GM18861 (cell line): ENCODE results near the gene SACS.
"Not testable (repeated sequence)": the region's sequence is repeated elsewhere in the genome, so short reads cannot be mapped to it uniquely, and the experiment has no call there.

Source experiments
- ATAC-seq: cut with Tn5 transposase; IDR thresholded peaks from one replicate; pipeline ENCODE4 v1.9.1; 2021; ENCODE audit not compliant: unreplicated experiment

The SACS gene

GRCh38 chr13:23359882-23360281, 73.6 kb downstream of the SACS start:
- ATAC-seq, result no peak

GRCh38 chr13:23357349-23357748, 76.2 kb downstream of the SACS start:
- no peak for ATAC-seq

- no peak for ATAC-seq
These were observed 77.1 kb downstream of the SACS start for GRCh38 chr13:23356368-23356767.

GRCh38 chr13:23354520-23354919, 79.0 kb downstream of the SACS start:
- ATAC-seq, result no peak

DNA sequence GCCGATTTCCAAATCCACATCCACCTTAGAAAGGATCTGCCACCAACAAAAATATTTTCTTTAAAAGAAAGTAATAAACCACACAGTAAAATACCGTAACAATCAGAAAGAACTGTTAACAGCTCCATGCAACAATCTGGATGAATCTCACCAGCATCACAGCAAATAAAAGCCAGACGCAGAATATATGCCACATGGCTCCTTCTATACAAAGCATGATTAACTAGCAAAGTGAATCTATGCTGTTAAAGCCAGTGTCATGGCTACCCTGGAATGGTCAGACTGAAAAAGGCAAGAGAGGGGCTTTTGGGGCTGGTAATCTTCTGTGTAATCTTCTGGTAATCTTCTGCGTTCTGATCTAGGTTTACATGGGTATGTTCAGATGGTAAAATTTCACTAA, 81.3 kb downstream of the SACS start:
- ATAC-seq, result no peak

DNA sequence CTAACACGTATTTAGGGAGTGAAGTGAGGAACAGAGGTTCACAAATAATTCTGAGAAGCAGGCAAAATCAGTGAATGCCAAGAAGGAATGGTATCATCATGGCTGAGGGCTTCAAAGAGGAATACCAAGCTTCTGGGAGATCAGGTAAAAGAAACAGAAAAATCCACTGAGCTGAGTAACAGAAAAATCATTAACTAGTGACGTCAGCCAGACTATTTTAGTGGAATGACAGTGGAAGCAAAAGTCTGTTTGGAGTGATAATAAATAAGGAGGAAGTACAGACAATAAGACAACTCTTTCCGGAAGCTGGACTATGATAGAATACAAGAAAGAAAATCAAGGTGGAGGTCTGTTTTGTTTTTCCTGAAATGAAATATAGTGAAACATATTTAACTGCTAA, 83.5 kb downstream of the SACS start:
- no peak for ATAC-seq

GRCh38 chr13:23349161-23349897, 84.2 kb downstream of the SACS start:
- ATAC-seq, result no peak

GRCh38 chr13:23348262-23349127, 85.0 kb downstream of the SACS start:
- no peak for ATAC-seq

- no peak for ATAC-seq
These were observed 85.9 kb downstream of the SACS start for GRCh38 chr13:23347601-23348000.

GRCh38 chr13:23344931-23345595, 88.4 kb downstream of the SACS start:
- no peak for ATAC-seq

- ATAC-seq, result no peak
These were observed 94.3 kb downstream of the SACS start for GRCh38 chr13:23339225-23339624.

- no peak for ATAC-seq
These were observed 103.1 kb downstream of the SACS start for GRCh38 chr13:23330356-23330755.

- ATAC-seq, result peak; percentile 44
These were observed 108.3 kb downstream of the SACS start for GRCh38 chr13:23325191-23325590.

DNA sequence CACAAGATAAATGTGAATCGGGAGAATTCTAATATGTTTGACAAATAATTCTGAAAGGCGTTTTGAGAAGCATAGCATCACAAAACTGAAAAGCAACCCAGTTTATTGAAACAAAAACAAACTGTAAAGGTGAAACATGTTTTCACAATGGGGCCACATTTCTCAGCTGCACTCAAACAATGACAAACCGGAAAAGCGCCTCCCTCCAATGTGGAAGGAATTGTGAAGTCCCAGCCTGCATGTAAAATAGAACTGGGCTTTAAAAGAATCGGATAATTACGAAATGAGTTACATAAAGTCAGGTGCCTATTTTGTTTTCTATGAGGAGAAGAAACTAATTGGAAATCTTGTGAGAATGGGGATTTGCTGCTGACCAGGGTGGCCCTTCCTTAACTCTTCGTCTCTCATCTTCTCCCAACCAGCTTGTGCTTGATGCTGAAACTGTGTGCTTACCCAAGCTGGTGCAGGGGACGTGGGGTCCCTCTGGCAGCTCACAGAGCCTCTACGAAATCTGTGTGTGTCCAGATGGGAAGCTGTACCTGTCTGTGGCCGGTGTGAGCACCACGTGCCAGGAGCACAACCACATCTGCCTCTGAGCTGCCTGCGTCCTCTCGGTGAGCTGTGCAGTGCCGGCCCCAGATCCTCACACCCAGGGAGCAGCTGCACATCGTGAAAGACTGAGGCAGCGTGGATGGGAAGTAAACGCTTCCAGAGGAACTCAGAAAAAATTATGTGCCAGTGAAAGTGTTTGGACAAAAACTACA, 109.4 kb downstream of the SACS start:
- ATAC-seq, result no peak

GRCh38 chr13:23322353-23323336, 110.9 kb downstream of the SACS start:
- ATAC-seq, result no peak

GRCh38 chr13:23321535-23322241, 111.8 kb downstream of the SACS start:
- ATAC-seq, result peak; percentile 66

GRCh38 chr13:23320926-23321534, 112.5 kb downstream of the SACS start:
- peak; percentile 17 for ATAC-seq

DNA sequence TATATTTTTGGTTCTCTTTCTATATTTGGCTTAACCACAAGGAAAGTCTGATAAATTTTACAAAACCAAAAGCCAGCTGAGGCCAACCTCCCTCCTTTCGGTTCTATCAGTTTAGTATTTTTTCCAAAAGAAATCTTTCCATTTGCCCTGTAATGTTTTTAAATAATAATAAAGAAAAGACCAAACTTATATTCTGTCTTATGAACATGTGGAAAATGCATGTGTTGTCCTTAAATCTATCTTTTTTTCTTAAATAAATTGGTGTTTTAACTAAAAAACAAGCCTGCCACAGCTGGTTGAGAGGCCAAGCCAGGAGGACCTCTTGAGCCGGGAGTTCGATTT, 113.6 kb downstream of the SACS start:
- no peak for ATAC-seq

GRCh38 chr13:23314837-23315236, 118.7 kb downstream of the SACS start:
- not testable (repeated sequence) for ATAC-seq
